Thyroid gland (tissue), 4 donors: Measurements from ENCODE around the gene IGFBP3. TPM values are rescaled to one million over a fixed set of nuclear protein-coding genes. Genes with fewer than 3 reads are reported as not detected.
"Not testable (repeated sequence)": the region's sequence is repeated elsewhere in the genome, so short reads cannot be mapped to it uniquely, and the experiment has no call there.

Source experiments
- DNase-seq, 2 donors: peaks; one replicate each; pipeline ENCODE4 v3.0.0-alpha.2; 2019
- H3K27ac ChIP-seq, 3 donors: fragments of 200-600 bp; sonication (generic); 1 replicate in 2 of 3; 2 replicates in 1 of 3; pipeline ENCODE4 v1.5.1; 2016 to 2019; ENCODE audit warnings: mild to moderate bottlenecking in 1 of 3, moderate library complexity in 1 of 3
- H3K27me3 ChIP-seq: fragments of 200-600 bp; sonication (generic); one replicate; pipeline ENCODE4 v1.5.1; 2019
- H3K36me3 ChIP-seq, 2 donors: fragments of 200-600 bp; sonication (generic); one replicate each; pipeline ENCODE4 v1.5.1; 2016 to 2019
- H3K4me1 ChIP-seq, 2 donors: fragments of 200-600 bp; sonication (generic); one replicate each; pipeline ENCODE4 v1.5.1; 2017 to 2019
- H3K4me3 ChIP-seq, 3 donors: fragments of 200-600 bp; sonication (generic); replicated peaks in 1 of 3; 1 replicate in 2 of 3; 2 replicates in 1 of 3; pipeline ENCODE4 v1.5.1; 2016; ENCODE audit warnings: mild to moderate bottlenecking in 1 of 3
- H3K9me3 ChIP-seq: fragments of 200-600 bp; sonication (generic); one replicate; pipeline ENCODE4 v1.5.1; 2017
- CTCF ChIP-seq, 6 experiments: fragments of 200-600 bp in 3 of 6; fragments of 450-650 bp in 3 of 6; sonication (generic) in 3 of 6; IDR thresholded peaks; one replicate each; pipeline ENCODE4 v1.5.1; 2016 to 2019; ENCODE audit warnings: antibody characterized with exemption in 6 of 6, mild to moderate bottlenecking in 2 of 6, inconsistent platforms in 1 of 6, moderate library complexity in 1 of 6
- POLR2A ChIP-seq, 2 donors: fragments of 450-650 bp; IDR thresholded peaks; one replicate each; pipeline ENCODE4 v1.6.1; 2017; ENCODE audit warnings: antibody characterized with exemption in 2 of 2, mild to moderate bottlenecking in 2 of 2, moderate library complexity in 1 of 2
- WGBS, 2 donors: methylation state at CpG; one replicate each; pipeline ENCODE4 v1.1.5; 2017; 5-methylcytosine and 5-hydroxymethylcytosine counted together
- intact Hi-C: fragments of 100-400 bp; cut with DNase I; formaldehyde crosslinking; loops from one replicate; pipeline ENCODE4 v1.15.1; 2023
- total RNA-seq, 4 donors: library from RNA; depleted of rRNA; stranded (reverse); fragments of >200 nt; gene quantifications; one replicate each; pipeline ENCODE4 v1.2.3, GENCODE V29; 2016

The IGFBP3 gene
- total RNA-seq, 4 donors from 2014 or later, result 37.9 to 95.1 (median 58.7) TPM

GRCh38 chr7:45968312-45968711 lies 47.2 kb upstream of the IGFBP3 start:
- H3K27me3 ChIP-seq, result no peaks in the 10 kb centered on the region
- no peak for TF ChIP-seq CTCF (IDR thresholded peaks at IDR 0.05)
- TF ChIP-seq POLR2A (IDR thresholded peaks at IDR 0.05), result no peak
- H3K4me3 ChIP-seq, result no peak overlapping the region
- no peaks in the 10 kb centered on the region for H3K4me1 ChIP-seq
- WGBS, 2 donors, result 82 to 91% methylated on average over 7 of the region's 7 CpGs
- H3K36me3 ChIP-seq, result no peaks in the 10 kb centered on the region
- no peak for DNase-seq
- no peaks in the 10 kb centered on the region for H3K9me3 ChIP-seq
- no peak overlapping the region for H3K27ac ChIP-seq
- intact Hi-C loops, result no loop called here

- DNase-seq, result no peak
- no peaks in the 10 kb centered on the region for H3K36me3 ChIP-seq
- no peaks in the 10 kb centered on the region for H3K4me1 ChIP-seq
- intact Hi-C loops, result no loop called here
- no peaks in the 10 kb centered on the region for H3K9me3 ChIP-seq
- 98 to 100% methylated on average over 4 to 5 of the region's 5 CpGs for WGBS, 2 donors
- no peak overlapping the region for H3K4me3 ChIP-seq
- TF ChIP-seq CTCF (IDR thresholded peaks at IDR 0.05), result no peak
- TF ChIP-seq POLR2A (IDR thresholded peaks at IDR 0.05), result no peak
- H3K27ac ChIP-seq, result no peak overlapping the region
- no peaks in the 10 kb centered on the region for H3K27me3 ChIP-seq
Measured at GRCh38 chr7:45967591-45968157, 46.6 kb upstream of the IGFBP3 start.

GRCh38 chr7:45962861-45963260 lies 41.8 kb upstream of the IGFBP3 start:
- no peaks in the 10 kb centered on the region for H3K27me3 ChIP-seq
- no peak overlapping the region for H3K4me3 ChIP-seq
- H3K36me3 ChIP-seq, result no peaks in the 10 kb centered on the region
- no peak for DNase-seq
- no peaks in the 10 kb centered on the region for H3K9me3 ChIP-seq
- TF ChIP-seq POLR2A (IDR thresholded peaks at IDR 0.05) (no peak), CTCF (IDR thresholded peaks at IDR 0.05) (no peak)
- WGBS, 2 donors, result 97 to 98% methylated on average over 6 of the region's 6 CpGs
- intact Hi-C loops, result no loop called here
- H3K27ac ChIP-seq, result no peak overlapping the region
- H3K4me1 ChIP-seq, result no peaks in the 10 kb centered on the region

GRCh38 chr7:45957721-45958120 lies 36.6 kb upstream of the IGFBP3 start:
- H3K4me3 ChIP-seq, result no peak overlapping the region
- WGBS, 2 donors, result 73 to 75% methylated on average over 3 of the region's 3 CpGs
- no peak overlapping the region for H3K27ac ChIP-seq
- no peak for DNase-seq
- H3K27me3 ChIP-seq, result no peaks in the 10 kb centered on the region
- no peaks in the 10 kb centered on the region for H3K36me3 ChIP-seq
- H3K4me1 ChIP-seq, result no peaks in the 10 kb centered on the region
- intact Hi-C loops, result no loop called here
- H3K9me3 ChIP-seq, result no peaks in the 10 kb centered on the region
- no peak for TF ChIP-seq CTCF (IDR thresholded peaks at IDR 0.05)
- no peak for TF ChIP-seq POLR2A (IDR thresholded peaks at IDR 0.05)

- no peaks in the 10 kb centered on the region for H3K4me1 ChIP-seq
- no peak overlapping the region for H3K27ac ChIP-seq
- no peak for DNase-seq
- TF ChIP-seq POLR2A (IDR thresholded peaks at IDR 0.05), result no peak
- TF ChIP-seq CTCF (IDR thresholded peaks at IDR 0.05), result no peak
- WGBS, 2 donors, result 96 to 97% methylated on average over 1 of the region's 1 CpG
- intact Hi-C loops, result no loop called here
- H3K36me3 ChIP-seq, result no peaks in the 10 kb centered on the region
- no peaks in the 10 kb centered on the region for H3K27me3 ChIP-seq
- H3K9me3 ChIP-seq, result no peaks in the 10 kb centered on the region
- no peak overlapping the region for H3K4me3 ChIP-seq
Measured at GRCh38 chr7:45955286-45955685, 34.2 kb upstream of the IGFBP3 start.

- H3K27me3 ChIP-seq, DNase-seq, H3K36me3 ChIP-seq, H3K4me1 ChIP-seq, H3K9me3 ChIP-seq, intact Hi-C loops, H3K27ac ChIP-seq, H3K4me3 ChIP-seq: not testable (repeated sequence)
- 87 to 92% methylated on average over 22 to 23 of the region's 23 CpGs for WGBS, 2 donors
Measured at GRCh38 chr7:45953055-45953454, 32.0 kb upstream of the IGFBP3 start.
